ENCODE results near the gene JAKMIP2. TPM values are rescaled to one million over a fixed set of nuclear protein-coding genes. Genes with fewer than 3 reads are reported as not detected.
"Not testable (repeated sequence)": the region's sequence is repeated elsewhere in the genome, so short reads cannot be mapped to it uniquely, and the experiment has no call there.

The JAKMIP2 gene
- polyA plus RNA-seq, 3 donors = 0.23 to 0.90 (median 0.36) TPM

- no peak overlapping the region for H3K27ac ChIP-seq (ENCODE audit: low read depth, low read length)
- WGBS, 3 donors = 90 to 93% (median 90%) methylated on average over 15 of the region's 15 CpGs
These were observed 146.4 kb downstream of the JAKMIP2 start for GRCh38 chr5:147635882-147636728.

- H3K27ac ChIP-seq (ENCODE audit: low read depth, low read length) = not testable (repeated sequence)
- 86 to 88% (median 88%) methylated on average over 5 of the region's 5 CpGs for WGBS, 3 donors
These were observed 147.1 kb downstream of the JAKMIP2 start for GRCh38 chr5:147635439-147635838.

- H3K27ac ChIP-seq (ENCODE audit: low read depth, low read length) = no peak overlapping the region
These were observed 149.4 kb downstream of the JAKMIP2 start for GRCh38 chr5:147633173-147633572.

DNA sequence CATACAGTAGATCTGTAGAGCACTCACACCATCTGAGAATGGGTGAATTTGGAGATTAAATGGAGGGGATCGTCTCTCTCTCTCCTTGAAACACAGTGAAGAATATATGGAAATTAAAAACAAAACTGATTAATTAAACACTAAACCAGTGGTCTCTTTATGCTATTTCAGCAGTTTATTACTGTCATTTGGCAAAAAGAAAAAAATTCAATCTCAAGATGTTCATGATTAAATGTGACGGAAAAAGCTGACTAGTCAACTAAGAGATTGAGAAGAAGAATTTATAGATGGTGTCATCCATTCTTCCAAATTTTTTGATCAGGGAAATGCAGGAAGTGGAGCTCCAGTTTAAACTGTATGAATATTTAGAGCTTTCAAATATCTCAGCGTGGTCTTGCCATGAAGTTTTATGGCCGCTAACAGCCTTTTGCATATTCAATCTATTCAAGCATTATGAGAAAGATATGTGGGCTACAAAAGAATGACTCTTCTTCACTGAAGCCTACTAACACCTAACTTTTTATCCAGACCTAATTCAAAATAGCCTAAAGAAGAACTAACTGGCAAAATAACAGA, 151.0 kb downstream of the JAKMIP2 start:
- 90 to 98% (median 94%) methylated on average over 4 of the region's 4 CpGs for WGBS, 3 donors

DNA sequence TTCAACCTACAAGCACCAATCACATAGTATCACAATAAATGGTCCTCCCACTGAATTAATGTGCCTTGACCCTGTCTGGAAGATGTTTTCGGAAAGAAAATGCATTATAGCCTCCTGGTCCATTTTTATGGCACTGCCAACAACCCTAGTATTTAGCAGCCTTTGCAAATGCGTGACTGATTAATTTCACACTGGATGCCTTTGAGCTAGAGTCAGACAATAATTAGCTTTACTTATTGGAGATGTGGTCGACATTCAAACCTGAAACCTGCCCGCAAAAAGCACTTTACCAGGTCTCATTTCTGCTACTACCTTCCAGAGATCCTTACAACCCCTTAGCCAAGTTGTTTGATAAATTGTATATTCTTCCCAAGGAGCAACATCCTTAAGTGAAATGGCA, 153.3 kb downstream of the JAKMIP2 start:
- 84 to 97% (median 91%) methylated on average over 4 of the region's 4 CpGs for WGBS, 3 donors
- no peak overlapping the region for H3K27ac ChIP-seq (ENCODE audit: low read depth, low read length)

More for the DNA sequence above, 151.0 kb downstream of the JAKMIP2 start:
- no peak overlapping the region for H3K27ac ChIP-seq (ENCODE audit: low read depth, low read length)

- H3K27ac ChIP-seq (ENCODE audit: low read depth, low read length) = no peak overlapping the region
- 27 to 62% (median 59%) methylated on average over 8 of the region's 8 CpGs for WGBS, 3 donors
These were observed 154.3 kb downstream of the JAKMIP2 start for GRCh38 chr5:147628058-147628895.

- H3K27ac ChIP-seq (ENCODE audit: low read depth, low read length) = no peak overlapping the region
- WGBS, 3 donors = 59 to 83% (median 77%) methylated on average over 2 of the region's 2 CpGs
These were observed 156.1 kb downstream of the JAKMIP2 start for GRCh38 chr5:147626464-147626863.

DNA sequence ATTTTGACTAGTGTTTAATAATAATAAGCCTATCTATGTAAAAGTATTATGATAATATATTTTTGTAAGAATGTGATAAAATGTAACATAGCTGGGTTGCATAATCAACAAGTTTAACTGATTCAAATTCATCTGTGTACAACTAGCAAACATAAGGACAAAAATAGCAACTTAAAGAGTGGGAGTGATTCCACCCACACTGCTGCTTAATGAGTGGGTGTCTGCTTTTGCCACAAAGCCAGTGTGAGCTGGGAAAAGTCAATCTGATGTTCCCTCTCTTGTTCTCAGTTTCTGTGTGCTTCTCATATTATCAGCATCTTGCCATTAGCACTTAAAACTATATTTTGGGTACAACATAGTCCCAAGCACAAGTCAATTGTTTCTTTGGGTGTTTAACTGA, 161.5 kb downstream of the JAKMIP2 start:
- no peak overlapping the region for H3K27ac ChIP-seq (ENCODE audit: low read depth, low read length)

DNA sequence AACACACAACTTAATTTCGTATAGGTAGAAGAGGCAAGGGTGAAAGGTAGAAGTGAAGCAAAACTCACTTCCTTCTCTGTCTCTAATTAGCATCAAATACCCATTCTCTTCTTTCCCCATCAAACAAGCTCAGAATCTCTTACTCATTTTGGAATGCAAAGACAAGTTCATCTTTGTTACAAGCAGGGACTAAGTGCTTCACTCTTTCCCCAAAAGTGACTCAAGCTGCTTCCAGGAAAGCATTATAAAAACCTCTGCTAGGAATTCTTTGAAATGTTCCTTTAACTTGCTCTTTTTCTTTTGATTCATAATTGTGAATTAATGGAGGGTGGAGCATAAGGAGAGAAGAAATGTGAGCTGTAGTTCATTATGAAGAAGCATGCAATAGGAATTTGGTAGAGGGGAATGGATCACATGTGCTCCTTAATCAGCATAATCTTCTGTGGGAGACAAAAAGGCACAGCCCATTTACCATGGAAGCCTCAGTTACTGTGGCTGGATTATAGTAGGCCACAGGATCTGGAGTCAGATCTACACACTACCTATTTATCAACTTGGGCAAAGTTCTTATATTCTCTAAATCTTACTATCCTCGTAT, 163.1 kb downstream of the JAKMIP2 start:
- WGBS, 3 donors = 64 to 85% (median 83%) methylated on average over 2 of the region's 2 CpGs
- H3K27ac ChIP-seq (ENCODE audit: low read depth, low read length) = no peak overlapping the region

GRCh38 chr5:147617711-147618350, 164.7 kb downstream of the JAKMIP2 start:
- WGBS, 3 donors = 45 to 79% (median 77%) methylated on average over 6 of the region's 6 CpGs
- H3K27ac ChIP-seq (ENCODE audit: low read depth, low read length) = no peak overlapping the region

GRCh38 chr5:147617191-147617606, 165.3 kb downstream of the JAKMIP2 start:
- 29 to 85% (median 74%) methylated on average over 4 of the region's 4 CpGs for WGBS, 3 donors

GRCh38 chr5:147616421-147616820, 166.1 kb downstream of the JAKMIP2 start:
- no peak overlapping the region for H3K27ac ChIP-seq (ENCODE audit: low read depth, low read length)
- WGBS, 3 donors = 36 to 80% (median 79%) methylated on average over 1 of the region's 1 CpG

More at GRCh38 chr5:147617191-147617606, 165.3 kb downstream of the JAKMIP2 start:
- H3K27ac ChIP-seq (ENCODE audit: low read depth, low read length) = no peak overlapping the region

DNA sequence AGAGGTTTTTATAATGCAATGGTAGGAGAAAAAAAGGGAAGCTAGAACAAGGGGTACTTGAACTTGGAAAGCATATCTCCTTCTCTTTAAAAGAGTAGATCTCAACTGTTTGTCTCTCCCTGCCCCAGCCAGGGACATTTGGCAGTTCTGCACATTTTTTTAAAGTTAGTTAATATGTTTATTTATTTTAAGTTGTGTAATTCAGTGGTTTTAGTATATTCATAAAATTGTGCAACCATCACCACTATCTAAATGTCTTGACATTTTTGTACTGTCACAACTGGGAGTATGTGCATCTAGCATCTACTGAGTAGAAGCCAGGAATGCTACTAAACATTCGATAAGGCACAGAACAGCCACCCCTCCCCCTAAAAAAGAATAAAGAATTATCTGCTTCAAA, 169.2 kb downstream of the JAKMIP2 start:
- whole genome bisulfite sequencing, 3 donors = 46 to 64% (median 52%) methylated on average over 1 of the region's 1 CpG
- H3K27ac ChIP-seq (ENCODE audit: low read depth, low read length) = no peak overlapping the region

GRCh38 chr5:147611483-147611882, 171.0 kb downstream of the JAKMIP2 start:
- H3K27ac ChIP-seq (ENCODE audit: low read depth, low read length) = no peak overlapping the region
- WGBS, 3 donors = 77 to 88% (median 87%) methylated on average over 4 of the region's 4 CpGs

DNA sequence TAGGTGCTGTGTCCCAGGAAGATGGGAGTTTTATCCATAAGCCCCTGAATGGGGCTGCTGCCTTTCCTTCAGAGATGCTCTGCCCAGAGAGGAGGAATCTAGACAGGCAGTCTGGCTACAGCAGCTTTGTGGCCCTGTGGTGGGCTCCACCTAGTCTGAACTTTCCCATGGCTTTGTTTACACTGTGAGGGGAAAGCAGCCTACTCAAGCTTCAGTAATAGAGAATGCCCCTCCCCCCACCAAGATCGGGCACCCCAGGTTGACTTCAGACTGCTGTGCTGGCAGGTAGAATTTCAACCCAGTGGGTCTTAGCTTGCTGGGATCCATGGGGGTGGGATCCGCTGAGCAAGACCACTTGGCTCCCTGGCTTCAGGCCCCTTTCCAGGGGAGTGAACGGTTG, 171.7 kb downstream of the JAKMIP2 start:
- no peak overlapping the region for H3K27ac ChIP-seq (ENCODE audit: low read depth, low read length)
- WGBS, 3 donors = 72 to 89% (median 88%) methylated on average over 3 of the region's 3 CpGs

GRCh38 chr5:147601652-147602051, 180.9 kb downstream of the JAKMIP2 start:
- H3K27ac ChIP-seq (ENCODE audit: low read depth, low read length) = no peak overlapping the region
- WGBS, 3 donors = 0 to 47% (median 0%) methylated on average over 1 of the region's 1 CpG

DNA sequence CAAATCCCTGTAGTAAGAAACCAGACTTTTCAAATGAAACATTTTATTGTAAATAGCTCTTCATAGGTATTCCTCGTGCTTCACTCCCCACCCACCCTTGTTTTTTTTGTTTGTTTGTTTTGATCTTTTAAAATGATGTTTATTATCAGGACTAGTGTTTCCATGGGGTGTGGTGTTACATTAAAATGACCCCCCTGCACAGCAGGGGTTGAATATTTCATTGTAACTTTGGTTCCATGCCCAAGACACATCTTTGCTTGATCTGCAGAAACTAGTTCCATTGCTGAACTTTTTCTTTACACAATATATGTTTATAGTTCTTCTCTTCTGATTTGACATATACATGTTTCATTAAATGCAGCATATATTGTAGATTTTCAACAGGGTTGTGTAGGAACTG, 191.4 kb downstream of the JAKMIP2 start:
- WGBS, 3 donors = 50 to 80% (median 76%) methylated on average over 1 of the region's 1 CpG
- H3K27ac ChIP-seq (ENCODE audit: low read depth, low read length) = no peak overlapping the region

DNA sequence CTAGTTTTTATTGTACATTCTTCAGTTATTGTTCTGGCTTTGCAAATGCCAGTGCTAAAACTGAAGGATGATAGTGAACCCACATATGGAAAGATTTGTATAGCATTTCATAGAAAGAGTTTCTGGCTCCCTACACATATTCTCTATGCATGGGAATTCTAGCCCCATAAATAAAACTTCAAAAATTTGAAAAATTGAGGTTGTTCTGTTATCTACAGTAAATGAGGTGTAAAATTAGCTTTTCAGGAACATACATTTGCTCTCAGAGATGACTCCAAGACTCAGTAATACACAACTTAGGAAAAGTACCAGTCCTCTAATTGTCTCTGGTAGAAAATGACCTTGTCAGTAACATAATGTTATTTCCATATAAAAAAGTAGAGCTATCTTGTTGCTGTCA, 192.4 kb downstream of the JAKMIP2 start:
- no peak overlapping the region for H3K27ac ChIP-seq (ENCODE audit: low read depth, low read length)

All from adipose tissue (tissue), 3 donors.